Progenitor cell of endocrine pancreas (in vitro differentiated cells): ENCODE results near the gene CPEB3. TPM values are rescaled to one million over a fixed set of nuclear protein-coding genes. Genes with fewer than 3 reads are reported as not detected.
A peak's percentile ranks its signal among the peaks of the same experiment; 100 is the strongest.

Experiments
- DNase-seq: peaks from one replicate; pipeline ENCODE4 v3.0.0; 2021; ENCODE audit warnings: low spot score; ENCODE audit not compliant: unreplicated experiment
- H3K27ac Mint-ChIP-seq: 2 replicates; pipeline ENCODE4 v1.8.0; 2021; ENCODE audit warnings: mild to moderate bottlenecking, moderate library complexity, mixed read lengths
- H3K27me3 Mint-ChIP-seq: 2 replicates; pipeline ENCODE4 v1.8.0; 2021; ENCODE audit warnings: mixed read lengths
- H3K36me3 Mint-ChIP-seq: 2 replicates; pipeline ENCODE4 v1.8.0; 2022; ENCODE audit warnings: mixed read lengths; ENCODE audit not compliant: insufficient read depth
- H3K4me1 Mint-ChIP-seq: 2 replicates; pipeline ENCODE4 v1.8.0; 2021; ENCODE audit warnings: low read depth, mixed read lengths
- H3K4me3 Mint-ChIP-seq: 2 replicates; pipeline ENCODE4 v1.8.0; 2021; ENCODE audit warnings: low read depth, mild to moderate bottlenecking, moderate library complexity, mixed read lengths
- H3K9me3 Mint-ChIP-seq: 2 replicates; pipeline ENCODE4 v1.8.0; 2021; ENCODE audit warnings: low read depth, mixed read lengths
- CTCF ChIP-seq: fragments of 200-600 bp; sonication (generic); IDR thresholded peaks from one replicate; pipeline ENCODE4 v1.5.0; 2021; ENCODE audit warnings: antibody characterized with exemption, mild to moderate bottlenecking; ENCODE audit not compliant: unreplicated experiment
- total RNA-seq: library from RNA; stranded (reverse); gene quantifications from 2 replicates; pipeline ENCODE4 v1.2.1, GENCODE V29; 2021

CPEB3 gene
- total RNA-seq, 1 donor from 2014 or later = 2.1 TPM

GRCh38 chr10:92103376-92104090 is 187.3 kb downstream of the CPEB3 start:
- no peaks in the 10 kb centered on the region for H3K9me3 Mint-ChIP-seq
- no peaks in the 10 kb centered on the region for H3K4me1 Mint-ChIP-seq
- H3K36me3 Mint-ChIP-seq = no peaks in the 10 kb centered on the region
- DNase-seq = no peak
- H3K27ac Mint-ChIP-seq = no peak overlapping the region
- no peak overlapping the region for H3K4me3 Mint-ChIP-seq
- TF ChIP-seq CTCF = no peak
- peaks cover 3% of the 10 kb centered on the region for H3K27me3 Mint-ChIP-seq

- no peaks in the 10 kb centered on the region for H3K4me1 Mint-ChIP-seq
- peaks cover 3% of the 10 kb centered on the region for H3K27me3 Mint-ChIP-seq
- no peak for TF ChIP-seq CTCF
- H3K9me3 Mint-ChIP-seq = no peaks in the 10 kb centered on the region
- H3K4me3 Mint-ChIP-seq = no peak overlapping the region
- H3K27ac Mint-ChIP-seq = no peak overlapping the region
- no peak for DNase-seq
- no peaks in the 10 kb centered on the region for H3K36me3 Mint-ChIP-seq
Measured at GRCh38 chr10:92102601-92103213, 188.2 kb downstream of the CPEB3 start.

- Mint-ChIP-seq H3K36me3 (no peaks in the 10 kb centered on the region), H3K27ac (peak overlapping the region; percentile 77), H3K9me3 (no peaks in the 10 kb centered on the region), H3K4me3 (no peak overlapping the region), H3K4me1 (no peaks in the 10 kb centered on the region), H3K27me3 (no peaks in the 10 kb centered on the region)
- no peak for TF ChIP-seq CTCF
- no peak for DNase-seq
Measured at GRCh38 chr10:92094960-92095359, 195.9 kb downstream of the CPEB3 start.

GRCh38 chr10:92091965-92092364 is 198.9 kb downstream of the CPEB3 start:
- Mint-ChIP-seq H3K4me1 (peaks cover 2% of the 10 kb centered on the region), H3K9me3 (no peaks in the 10 kb centered on the region), H3K27ac (no peak overlapping the region), H3K36me3 (no peaks in the 10 kb centered on the region), H3K27me3 (no peaks in the 10 kb centered on the region), H3K4me3 (no peak overlapping the region)
- no peak for DNase-seq
- TF ChIP-seq CTCF = no peak

GRCh38 chr10:92087750-92088395 is 203.0 kb downstream of the CPEB3 start:
- Mint-ChIP-seq H3K27me3 (no peaks in the 10 kb centered on the region), H3K4me3 (no peak overlapping the region), H3K4me1 (peaks cover 2% of the 10 kb centered on the region), H3K27ac (no peak overlapping the region), H3K36me3 (no peaks in the 10 kb centered on the region), H3K9me3 (no peaks in the 10 kb centered on the region)
- TF ChIP-seq CTCF = peak; percentile 78
- peak; percentile 37 for DNase-seq
